ENCODE results near the gene IFNA21.
"Not testable (repeated sequence)": the region's sequence is repeated elsewhere in the genome, so short reads cannot be mapped to it uniquely, and the experiment has no call there.

Gene IFNA21

DNA sequence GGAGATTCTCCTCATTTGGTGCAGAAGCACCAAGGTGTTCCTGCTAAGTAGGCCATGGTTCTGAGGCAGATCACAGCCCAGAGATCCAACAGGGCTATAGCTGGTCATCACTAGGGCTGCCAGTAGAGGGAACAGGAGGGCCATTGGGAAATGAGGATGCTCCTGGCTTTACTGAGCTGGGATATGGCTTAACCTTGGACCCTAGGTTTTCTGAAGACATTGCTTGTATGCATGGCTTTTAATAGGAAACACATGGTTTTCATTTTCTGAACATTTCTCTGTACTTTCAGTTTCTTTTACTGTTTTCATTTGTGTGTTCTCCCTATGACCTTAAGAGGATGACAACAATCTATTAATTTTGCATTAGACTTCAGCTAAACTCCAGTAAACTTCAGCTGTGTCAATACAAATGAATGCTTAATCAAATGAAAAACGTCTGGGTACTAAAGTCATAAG lies 25.0 kb downstream of the IFNA21 start, which contains the start of gene IFNW1:
IFNW1 (minus strand) TSS at position 406 of the 456 bp plus-strand sequence; CDS start at position 144, 262 bp downstream.
- no peak for DNase-seq (ENCODE audit: low spot score)

DNA sequence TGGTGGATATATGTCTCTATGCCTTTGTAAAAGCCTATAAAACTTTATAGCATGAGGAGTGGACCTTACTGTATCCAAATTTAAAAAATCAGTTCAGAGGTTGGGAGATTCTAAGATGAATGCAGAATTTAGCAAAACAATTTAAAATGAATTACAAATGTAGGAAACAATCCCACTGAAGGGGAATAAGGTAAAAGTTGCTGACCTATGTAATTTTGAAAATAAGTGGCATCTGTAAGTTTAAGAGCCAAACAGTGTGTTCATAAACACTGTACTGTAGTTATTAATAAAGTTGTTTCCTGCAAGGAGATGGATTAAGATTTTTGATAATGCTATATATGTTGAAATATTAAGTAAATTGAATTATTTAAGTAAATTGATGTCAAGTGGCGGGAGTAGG lies 29.4 kb downstream of the IFNA21 start:
- no peak for DNase-seq (ENCODE audit: low spot score)

DNA sequence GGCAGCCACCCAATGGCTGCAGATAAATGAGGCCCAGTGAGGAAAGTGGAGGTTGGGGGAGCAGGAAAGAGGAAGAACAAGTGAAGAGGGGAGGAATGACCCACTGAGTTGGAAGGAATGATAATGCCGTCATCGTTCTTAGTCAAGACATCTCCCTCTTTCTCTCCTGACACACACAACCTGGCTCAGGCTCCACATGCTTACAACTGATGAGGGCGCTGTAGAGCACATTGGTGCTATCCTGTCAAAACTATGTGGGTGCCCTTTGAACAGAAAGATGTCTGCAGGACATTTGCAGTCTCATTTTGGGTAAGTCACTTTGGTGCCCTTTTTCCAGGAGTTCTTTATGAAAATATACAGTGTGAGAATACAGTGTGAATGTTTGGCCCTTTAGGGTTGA lies 30.7 kb downstream of the IFNA21 start:
- no peak for DNase-seq (ENCODE audit: low spot score)

DNA sequence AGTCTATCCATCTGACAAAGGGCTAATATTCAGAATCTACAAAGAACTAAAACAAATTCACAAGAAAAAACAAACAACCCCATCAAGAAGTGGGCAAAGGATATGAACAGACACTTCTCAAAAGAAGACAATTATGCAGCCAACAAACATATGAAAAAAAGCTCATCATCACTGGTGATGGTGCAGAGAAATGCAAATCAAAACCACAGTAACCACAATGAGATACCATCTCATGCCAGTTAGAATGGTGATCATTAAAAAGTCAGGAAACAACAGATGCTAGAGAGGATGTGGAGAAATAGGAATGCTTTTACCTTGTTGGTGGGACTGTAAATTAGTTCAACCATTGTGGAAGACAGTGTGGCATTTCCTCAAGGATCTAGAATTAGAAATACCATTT lies 38.3 kb downstream of the IFNA21 start:
- not testable (repeated sequence) for DNase-seq (ENCODE audit: low spot score)

DNA sequence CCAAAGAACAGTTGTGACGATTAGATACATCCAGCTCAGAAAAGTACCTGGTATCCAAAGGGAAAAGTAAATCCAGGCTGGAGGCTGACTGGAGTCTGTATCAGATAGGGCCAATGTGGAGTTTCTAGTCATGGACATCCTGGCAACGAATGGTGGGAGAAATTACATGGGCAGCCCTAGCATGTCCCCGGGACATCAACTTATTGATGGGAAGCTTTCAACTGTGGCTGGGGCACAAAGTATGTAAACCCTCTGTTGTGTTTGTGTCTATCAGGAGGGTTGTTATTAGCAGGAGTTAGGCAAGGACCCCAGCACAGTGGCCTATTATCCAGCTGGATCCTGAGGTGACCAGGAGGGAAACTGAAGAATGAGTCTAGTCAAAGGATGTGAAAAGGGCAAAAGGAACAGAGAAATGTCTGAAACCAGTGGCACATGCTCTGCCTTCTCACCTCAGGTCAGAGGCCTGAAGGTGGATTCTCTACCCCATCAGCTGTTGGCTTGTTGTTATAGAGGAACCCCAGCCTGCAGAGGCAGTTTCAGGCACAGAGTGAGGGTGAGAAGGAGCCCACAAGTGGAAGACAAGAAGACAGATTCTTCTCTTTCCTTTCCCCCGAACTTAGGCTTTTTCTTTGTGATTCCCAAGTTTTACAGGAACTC lies 44.7 kb downstream of the IFNA21 start:
- DNase-seq (ENCODE audit: low spot score), result no peak

DNA sequence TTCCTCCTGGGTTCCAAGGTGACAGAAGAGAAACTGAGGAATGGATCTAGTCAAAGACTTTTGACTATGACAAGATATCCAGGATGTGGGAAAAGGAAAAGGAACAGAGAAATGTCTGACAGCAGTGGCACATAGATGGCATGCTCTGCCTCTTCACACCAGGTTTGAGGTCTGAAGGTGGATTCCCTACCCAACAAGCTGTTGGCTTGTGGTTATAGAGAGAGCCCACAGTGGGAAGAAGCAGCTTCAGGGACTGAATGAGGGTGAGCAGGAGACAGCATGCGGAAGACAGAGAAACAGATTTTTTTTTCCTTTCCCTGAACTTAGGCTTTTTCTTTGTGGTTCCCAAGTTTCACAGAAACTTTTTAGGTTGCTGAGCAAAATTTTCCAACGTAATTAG lies 45.4 kb downstream of the IFNA21 start:
- DNase-seq (ENCODE audit: low spot score), result no peak

DNA sequence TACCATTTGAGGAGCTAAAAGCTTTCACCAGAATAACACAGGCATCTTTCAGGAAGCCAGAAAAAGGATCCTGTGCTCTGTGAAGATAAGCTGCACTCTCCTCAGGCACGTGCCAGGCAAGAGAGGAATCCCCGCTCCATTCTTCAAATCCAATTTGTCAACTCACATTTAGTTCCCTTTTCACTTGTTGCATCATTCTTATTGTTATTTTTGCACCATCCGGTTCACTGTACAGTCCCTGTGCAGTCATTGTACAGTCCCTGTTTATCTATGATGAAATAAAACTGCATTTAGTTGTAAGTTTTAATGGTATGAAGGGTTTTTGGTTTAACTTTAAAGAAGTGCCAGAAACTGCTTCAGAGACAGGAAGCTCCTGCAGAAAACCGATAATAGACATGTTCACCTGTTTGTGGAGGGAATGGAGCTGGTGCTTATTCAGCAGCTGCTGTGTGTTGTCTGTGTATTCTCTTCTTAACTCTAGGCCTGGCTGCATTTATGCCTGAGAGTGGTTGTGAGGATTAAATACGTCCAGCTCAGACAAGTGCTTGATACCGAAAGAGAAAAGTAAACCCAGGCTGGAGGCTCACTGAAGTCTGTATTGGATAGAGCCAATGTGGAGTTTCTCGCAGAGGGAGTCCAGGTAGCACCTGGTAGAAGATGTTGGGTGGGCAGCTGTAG lies 47.2 kb downstream of the IFNA21 start:
- no peak for DNase-seq (ENCODE audit: low spot score)

Measured in CD4-positive, alpha-beta T cell treated with Interleukin-15 for 4 hours (primary cell).